ENCODE data around the gene TWIST2.

TWIST2 gene

GRCh38 chr2:238921259-238921658 lies 73.4 kb downstream of the TWIST2 start:
- no peaks in the 10 kb centered on the region for H3K27me3 ChIP-seq (ENCODE audit: insufficient read depth, poor library complexity, severe bottlenecking)
- TF ChIP-seq, protein P1, sequence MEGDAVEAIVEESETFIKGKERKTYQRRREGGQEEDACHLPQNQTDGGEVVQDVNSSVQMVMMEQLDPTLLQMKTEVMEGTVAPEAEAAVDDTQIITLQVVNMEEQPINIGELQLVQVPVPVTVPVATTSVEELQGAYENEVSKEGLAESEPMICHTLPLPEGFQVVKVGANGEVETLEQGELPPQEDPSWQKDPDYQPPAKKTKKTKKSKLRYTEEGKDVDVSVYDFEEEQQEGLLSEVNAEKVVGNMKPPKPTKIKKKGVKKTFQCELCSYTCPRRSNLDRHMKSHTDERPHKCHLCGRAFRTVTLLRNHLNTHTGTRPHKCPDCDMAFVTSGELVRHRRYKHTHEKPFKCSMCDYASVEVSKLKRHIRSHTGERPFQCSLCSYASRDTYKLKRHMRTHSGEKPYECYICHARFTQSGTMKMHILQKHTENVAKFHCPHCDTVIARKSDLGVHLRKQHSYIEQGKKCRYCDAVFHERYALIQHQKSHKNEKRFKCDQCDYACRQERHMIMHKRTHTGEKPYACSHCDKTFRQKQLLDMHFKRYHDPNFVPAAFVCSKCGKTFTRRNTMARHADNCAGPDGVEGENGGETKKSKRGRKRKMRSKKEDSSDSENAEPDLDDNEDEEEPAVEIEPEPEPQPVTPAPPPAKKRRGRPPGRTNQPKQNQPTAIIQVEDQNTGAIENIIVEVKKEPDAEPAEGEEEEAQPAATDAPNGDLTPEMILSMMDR (IDR thresholded peaks at IDR 0.05; ENCODE audit: insufficient read depth, low read length) = no peak
- TF ChIP-seq GABPA (IDR thresholded peaks at IDR 0.05; ENCODE audit: low read depth) (no peak), REST (IDR thresholded peaks at IDR 0.05; ENCODE audit: insufficient replicate concordance, low read depth) (no peak), SPI1 (IDR thresholded peaks at IDR 0.05; ENCODE audit: borderline replicate concordance, low read depth) (no peak), POLR2AphosphoS5 (IDR thresholded peaks at IDR 0.05; ENCODE audit: low read depth) (no peak)
- no peak overlapping the region for H3K4me3 ChIP-seq (replicated peaks; ENCODE audit: insufficient read depth, low read length)
- H3K27ac ChIP-seq (replicated peaks) = no peak overlapping the region
- no peak for DNase-seq (ENCODE audit: low read depth in 1 of 2, low spot score in 1 of 2)

DNA sequence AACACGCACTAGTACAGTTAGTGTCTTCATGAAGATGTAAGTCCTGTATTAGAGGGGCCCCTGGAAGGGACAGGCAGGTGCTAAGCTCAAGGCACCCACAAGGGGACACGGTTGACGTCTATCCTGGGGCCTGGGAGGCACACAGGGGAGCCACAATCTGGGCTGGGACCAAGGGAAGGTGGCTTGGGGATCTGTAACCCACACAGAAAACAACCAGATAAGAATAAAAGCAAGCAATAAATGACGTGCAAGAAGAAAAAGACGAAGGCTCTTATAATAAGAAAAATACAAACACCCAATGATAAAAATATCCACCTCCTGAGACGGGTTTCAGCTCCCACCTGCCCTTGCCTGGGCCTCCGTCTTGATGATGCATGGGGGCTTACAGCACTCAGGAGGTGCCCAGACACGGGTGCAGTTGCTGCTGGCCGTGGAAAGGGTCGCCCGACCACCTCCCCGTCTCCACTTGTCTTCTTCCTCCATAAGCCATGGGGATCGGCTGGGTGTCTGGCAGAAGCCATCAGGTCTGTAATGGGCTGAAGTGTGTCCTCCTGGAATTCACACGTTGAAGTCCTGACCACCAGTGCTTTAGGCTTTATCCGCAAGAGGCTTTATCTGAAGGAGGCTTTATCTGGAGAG lies 73.9 kb downstream of the TWIST2 start:
- DNase-seq (ENCODE audit: low read depth in 1 of 2, low spot score in 1 of 2) = no peak
- H3K4me3 ChIP-seq (replicated peaks; ENCODE audit: insufficient read depth, low read length) = no peak overlapping the region
- TF ChIP-seq REST (IDR thresholded peaks at IDR 0.05; ENCODE audit: insufficient replicate concordance, low read depth) (no peak), SPI1 (IDR thresholded peaks at IDR 0.05; ENCODE audit: borderline replicate concordance, low read depth) (no peak), GABPA (IDR thresholded peaks at IDR 0.05; ENCODE audit: low read depth) (no peak)
- TF ChIP-seq, protein P1 (IDR thresholded peaks at IDR 0.05; ENCODE audit: insufficient read depth, low read length) = no peak
- no peak overlapping the region for H3K27ac ChIP-seq (replicated peaks)
- no peaks in the 10 kb centered on the region for H3K27me3 ChIP-seq (ENCODE audit: insufficient read depth, poor library complexity, severe bottlenecking)

DNA sequence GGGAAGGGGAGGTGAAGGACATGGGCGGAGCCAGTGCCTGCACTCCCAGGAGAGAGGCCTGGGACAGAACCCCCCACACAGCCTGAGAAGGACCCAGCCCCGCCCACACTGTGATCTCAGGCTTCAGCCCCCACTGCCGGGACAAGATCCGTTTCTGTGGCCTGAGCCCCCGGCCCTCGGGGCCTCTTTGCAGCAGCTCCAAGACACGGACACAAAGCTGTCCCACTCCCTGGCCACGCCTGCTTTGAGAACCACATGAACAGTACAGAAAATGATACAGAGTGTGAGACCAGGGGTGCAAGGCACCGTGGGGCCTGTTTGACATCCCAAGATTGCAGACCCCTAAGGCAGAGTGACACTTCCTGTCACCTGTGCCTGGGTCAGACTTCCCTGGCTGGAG lies 74.5 kb downstream of the TWIST2 start:
- TF ChIP-seq POLR2AphosphoS5 (IDR thresholded peaks at IDR 0.05; ENCODE audit: low read depth) = no peak
- Histone ChIP-seq H3K27me3 (ENCODE audit: insufficient read depth, poor library complexity, severe bottlenecking) (no peaks in the 10 kb centered on the region), H3K27ac (replicated peaks) (no peak overlapping the region), H3K4me3 (replicated peaks; ENCODE audit: insufficient read depth, low read length) (no peak overlapping the region)
- DNase-seq (ENCODE audit: low read depth in 1 of 2, low spot score in 1 of 2) = no peak

DNA sequence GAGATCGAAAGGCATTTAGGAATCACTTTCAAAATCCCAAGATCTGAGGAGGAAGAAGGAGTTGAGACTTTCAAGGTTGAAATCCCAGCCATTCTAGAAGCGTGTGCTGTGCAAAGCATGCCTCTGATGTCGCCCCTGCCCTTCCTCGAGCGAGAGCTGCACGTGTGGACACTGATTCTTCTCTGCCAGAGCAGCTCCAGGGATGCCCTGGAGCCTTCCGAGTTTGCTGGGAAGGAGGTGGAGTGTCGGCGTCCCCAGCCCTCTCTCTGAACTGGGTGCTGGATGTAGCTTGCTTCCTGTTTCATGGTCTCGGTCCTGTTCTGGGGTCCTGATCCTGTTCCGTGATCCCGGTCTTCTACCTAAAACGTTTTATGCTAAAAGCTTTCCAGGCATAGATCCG lies 76.1 kb downstream of the TWIST2 start:
- Histone ChIP-seq H3K27me3 (ENCODE audit: insufficient read depth, poor library complexity, severe bottlenecking) (no peaks in the 10 kb centered on the region), H3K27ac (replicated peaks) (no peak overlapping the region), H3K4me3 (replicated peaks; ENCODE audit: insufficient read depth, low read length) (no peak overlapping the region)
- no peak for DNase-seq (ENCODE audit: low read depth in 1 of 2, low spot score in 1 of 2)
- TF ChIP-seq, protein P1 (IDR thresholded peaks at IDR 0.05; ENCODE audit: insufficient read depth, low read length) = no peak
- TF ChIP-seq REST (IDR thresholded peaks at IDR 0.05; ENCODE audit: insufficient replicate concordance, low read depth) = no peak

Data from HL-60 (cell line).